HG03565 (cell line): Measurements from ENCODE around the gene ADCY9.
"Not testable (repeated sequence)": the region's sequence is repeated elsewhere in the genome, so short reads cannot be mapped to it uniquely, and the experiment has no call there.

Experiments
- ATAC-seq: cut with Tn5 transposase; IDR thresholded peaks from one replicate; pipeline ENCODE4 v1.9.1; 2021; ENCODE audit warnings: mild to moderate bottlenecking, moderate library complexity; ENCODE audit not compliant: unreplicated experiment

Gene ADCY9

GRCh38 chr16:3954411-3954921 is 161.8 kb downstream of the ADCY9 start:
- no peak for ATAC-seq

- no peak for ATAC-seq
Observed at GRCh38 chr16:3953728-3954410, 162.4 kb downstream of the ADCY9 start.

GRCh38 chr16:3952737-3953131 is 163.5 kb downstream of the ADCY9 start:
- no peak for ATAC-seq

GRCh38 chr16:3951861-3952736 is 164.1 kb downstream of the ADCY9 start:
- no peak for ATAC-seq

- ATAC-seq, result not testable (repeated sequence)
Observed at GRCh38 chr16:3951380-3951779, 164.9 kb downstream of the ADCY9 start.

GRCh38 chr16:3950343-3951193 is 165.7 kb downstream of the ADCY9 start:
- ATAC-seq, result no peak

- ATAC-seq, result no peak
Observed at GRCh38 chr16:3949946-3950342, 166.3 kb downstream of the ADCY9 start.

GRCh38 chr16:3949287-3949686 is 167.0 kb downstream of the ADCY9 start:
- no peak for ATAC-seq

- ATAC-seq, result no peak
Observed at GRCh38 chr16:3948378-3948995, 167.8 kb downstream of the ADCY9 start.

- no peak for ATAC-seq
Observed at GRCh38 chr16:3946604-3947180, 169.6 kb downstream of the ADCY9 start.

GRCh38 chr16:3945751-3946603 is 170.3 kb downstream of the ADCY9 start:
- no peak for ATAC-seq

GRCh38 chr16:3944457-3944856 is 171.8 kb downstream of the ADCY9 start:
- ATAC-seq, result not testable (repeated sequence)

- ATAC-seq, result not testable (repeated sequence)
Observed at GRCh38 chr16:3942146-3942545, 174.1 kb downstream of the ADCY9 start.

- no peak for ATAC-seq
Observed at GRCh38 chr16:3938843-3939624, 177.2 kb downstream of the ADCY9 start.

GRCh38 chr16:3938471-3938842 is 177.8 kb downstream of the ADCY9 start:
- ATAC-seq, result no peak

- ATAC-seq, result no peak
Observed at GRCh38 chr16:3937066-3937875, 179.0 kb downstream of the ADCY9 start.

- ATAC-seq, result no peak
Observed at GRCh38 chr16:3935921-3936320, 180.3 kb downstream of the ADCY9 start.
